Activated CD4-positive, CD25-positive, alpha-beta regulatory T cell treated with anti-CD3 and anti-CD28 coated beads, Interleukin-2, amount 50 U/mL, for 24 hours (primary cell): ENCODE data around the gene RUNX2.

ENCODE experiments used
- ATAC-seq, 2 donors: fragments of 150-1000 bp; cut with Tn5 transposase; one replicate each; pipeline ENCODE4 v1.10.0; 2021; ENCODE audit warnings: mild to moderate bottlenecking in 1 of 2, moderate library complexity in 1 of 2

RUNX2 gene

GRCh38 chr6:45351667-45352066 is 23.5 kb downstream of the RUNX2 start:
- ATAC-seq = no peak

DNA sequence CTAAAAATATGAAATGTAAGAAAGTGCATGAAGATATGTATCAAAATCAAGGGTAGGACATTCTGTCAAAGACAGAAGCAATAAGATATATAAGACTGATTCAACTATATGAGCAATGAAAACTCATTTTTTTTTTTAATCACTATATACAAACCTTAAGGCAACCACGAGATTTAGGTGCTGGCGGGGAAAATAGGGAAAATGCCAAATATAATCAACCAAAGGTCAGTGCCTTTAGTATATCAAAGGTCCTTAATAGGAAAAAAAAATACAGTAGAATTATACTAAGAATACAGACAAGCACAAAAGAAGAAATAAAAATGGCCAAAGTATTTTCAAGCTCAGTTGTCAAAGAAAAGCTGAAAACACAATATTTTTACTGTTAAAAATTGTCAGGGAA is 25.5 kb downstream of the RUNX2 start:
- no peak for ATAC-seq

DNA sequence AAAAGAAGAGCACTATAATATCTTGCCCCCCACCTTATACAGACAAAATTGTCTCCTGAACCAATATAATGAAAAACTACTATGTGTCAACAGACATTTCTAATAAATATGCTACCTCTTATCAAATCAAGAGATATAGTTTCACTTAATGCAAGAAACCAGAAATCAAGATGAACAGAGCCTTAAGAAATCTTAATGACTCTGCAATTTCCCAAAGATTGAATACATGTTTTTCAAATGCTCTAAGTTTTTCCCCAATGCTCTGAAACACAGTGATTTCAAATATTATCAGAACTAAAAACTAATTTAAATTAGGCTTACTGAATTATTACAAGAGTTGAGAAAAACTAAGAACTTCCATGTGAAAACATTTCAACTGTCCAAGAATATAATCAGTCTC is 36.3 kb downstream of the RUNX2 start:
- ATAC-seq = no peak

- no peak for ATAC-seq
Measured at GRCh38 chr6:45365036-45365435, 36.9 kb downstream of the RUNX2 start.

GRCh38 chr6:45366534-45366933 is 38.4 kb downstream of the RUNX2 start:
- ATAC-seq = no peak

DNA sequence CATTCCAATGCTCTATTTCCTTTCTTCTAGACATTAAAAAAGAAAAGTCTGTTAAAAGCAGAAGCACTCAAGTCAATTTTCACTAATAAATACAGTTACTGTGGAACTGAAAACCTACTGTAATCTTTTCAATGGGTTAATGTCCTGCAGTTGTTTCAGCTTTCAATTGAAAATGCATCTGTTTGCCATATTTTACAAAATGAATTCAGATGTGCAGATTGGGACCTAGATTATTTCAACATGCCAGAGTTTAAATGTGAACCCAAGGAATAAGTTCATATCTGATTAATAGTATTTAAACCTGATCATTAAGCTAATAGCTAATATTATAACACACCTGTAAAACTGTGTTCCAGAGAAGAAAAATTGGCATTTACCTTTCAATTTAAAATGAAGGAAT is 39.9 kb downstream of the RUNX2 start:
- no peak for ATAC-seq

DNA sequence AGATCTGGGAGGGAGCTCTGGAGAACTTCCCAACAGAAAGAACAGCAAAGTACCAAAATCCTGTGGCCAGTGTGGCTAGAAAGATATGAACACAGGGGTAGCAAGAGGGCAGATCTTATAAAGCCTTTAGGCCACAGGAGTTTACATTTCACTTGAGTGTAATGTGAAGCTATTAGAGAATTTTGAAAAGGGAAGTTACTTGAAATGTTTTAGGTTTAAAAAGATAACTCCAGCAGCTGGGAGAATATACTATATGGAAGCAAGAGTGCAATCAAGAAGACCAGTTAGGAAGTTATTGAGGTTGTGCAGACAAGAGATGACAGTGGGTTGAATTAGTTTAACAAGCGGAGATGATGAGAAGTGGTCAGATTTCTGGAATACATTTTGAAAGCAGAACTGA is 41.7 kb downstream of the RUNX2 start:
- no peak for ATAC-seq

DNA sequence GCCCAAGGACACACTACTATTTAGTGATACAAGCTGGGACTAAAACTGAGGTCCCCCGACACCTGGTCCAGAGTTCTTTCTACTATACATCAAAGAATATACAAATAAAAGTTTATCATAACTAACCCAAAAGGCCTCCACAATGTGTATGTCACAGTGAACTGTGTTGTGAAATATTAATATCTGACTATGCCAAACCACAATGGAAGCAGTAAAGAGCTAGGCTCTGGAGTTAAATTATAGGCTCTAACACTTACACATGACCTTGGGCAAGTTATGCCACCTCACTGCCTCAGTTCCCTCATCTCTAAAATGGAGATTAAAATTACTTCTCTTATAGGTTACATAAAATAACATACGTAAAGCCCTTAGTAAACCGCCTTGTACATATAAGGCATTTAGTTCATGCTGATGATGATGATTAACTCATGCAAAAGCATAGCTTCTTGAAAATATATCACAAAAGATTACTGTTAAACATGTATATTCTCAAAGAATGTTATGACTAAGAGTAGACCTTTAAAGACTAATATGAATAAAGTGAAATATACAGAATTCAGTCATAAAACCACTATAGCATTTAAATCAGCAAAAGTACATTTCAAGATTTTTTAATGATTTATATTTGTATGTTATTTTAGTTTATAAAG is 43.9 kb downstream of the RUNX2 start:
- ATAC-seq = peak; percentile 77 to 81

GRCh38 chr6:45375449-45375848 is 47.3 kb downstream of the RUNX2 start:
- ATAC-seq = no peak

DNA sequence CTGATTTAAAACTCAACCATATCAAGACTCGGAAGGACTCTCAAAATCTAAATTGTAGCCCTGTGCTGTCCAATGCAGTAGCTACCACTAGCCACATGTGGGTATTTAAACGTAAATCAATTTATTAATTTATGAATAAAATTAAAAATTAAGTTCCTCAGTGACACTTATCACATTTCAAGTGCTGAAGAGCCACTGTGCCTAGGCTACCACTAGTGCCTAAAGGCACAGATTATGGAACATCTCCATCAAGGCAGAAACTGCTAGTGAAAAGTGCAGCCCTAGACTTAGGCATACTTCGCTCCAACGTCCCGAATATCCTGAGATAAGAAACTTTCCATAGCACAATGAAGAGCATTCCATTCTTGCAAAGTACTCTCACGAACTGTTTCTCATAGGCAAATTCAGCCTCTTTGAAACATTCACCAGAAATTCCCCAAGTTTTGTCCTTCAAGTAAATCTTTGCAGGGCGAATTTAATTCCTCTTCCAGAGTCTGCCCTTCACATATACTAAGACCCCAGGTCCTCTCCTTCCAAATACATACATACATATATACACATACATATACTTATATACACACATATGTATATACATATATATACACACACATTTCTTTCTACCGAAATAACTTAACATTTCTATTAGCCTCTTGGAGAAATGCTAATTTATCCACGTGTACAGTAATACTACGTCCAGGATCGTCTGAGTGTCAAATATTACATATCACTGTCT is 48.3 kb downstream of the RUNX2 start:
- no peak for ATAC-seq

- ATAC-seq = no peak
Measured at GRCh38 chr6:45377043-45377553, 49.0 kb downstream of the RUNX2 start.

DNA sequence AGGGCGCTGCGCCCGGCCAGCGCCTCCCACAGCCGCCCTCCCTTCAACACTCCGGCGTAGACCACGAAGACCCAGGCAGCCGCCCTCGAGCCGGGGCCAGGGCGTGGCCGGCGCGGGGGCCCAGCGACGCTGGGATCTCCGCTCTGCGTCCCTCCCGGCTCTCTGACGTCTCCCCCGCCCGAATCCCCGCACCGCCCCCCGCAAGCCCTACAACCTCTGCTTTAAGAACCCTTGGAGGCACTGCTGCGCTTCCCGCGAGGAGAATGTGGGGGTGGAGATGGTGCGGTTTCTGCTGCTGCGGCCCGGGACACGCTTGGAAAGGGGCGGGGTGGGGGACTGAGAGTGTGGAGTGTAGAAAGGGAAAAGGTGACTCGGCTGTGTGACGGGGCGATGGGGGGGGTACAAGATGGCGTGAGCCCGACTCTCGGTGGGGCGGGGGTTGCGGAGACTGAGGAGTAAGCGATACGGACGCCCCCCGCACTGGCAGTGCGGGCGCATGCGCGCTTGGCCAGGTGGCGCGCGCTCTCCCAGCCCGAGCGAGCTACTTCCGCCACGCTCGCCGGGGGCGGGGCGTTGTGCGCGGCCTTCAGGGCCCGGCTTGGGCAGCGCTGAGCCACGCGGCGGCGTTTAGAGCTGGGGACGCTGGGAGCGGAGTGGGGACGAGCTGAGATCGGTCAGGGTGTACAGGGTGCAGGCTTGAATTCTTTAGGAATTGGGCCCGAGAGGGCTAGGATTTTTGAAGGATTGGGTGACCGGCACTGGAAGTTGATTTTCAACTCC is 49.6 kb downstream of the RUNX2 start, which contains the start of gene SUPT3H:
TSS of gene SUPT3H (minus strand) at position 381 of the 780 bp plus-strand sequence.
- ATAC-seq = peak; percentile 83 to 87

DNA sequence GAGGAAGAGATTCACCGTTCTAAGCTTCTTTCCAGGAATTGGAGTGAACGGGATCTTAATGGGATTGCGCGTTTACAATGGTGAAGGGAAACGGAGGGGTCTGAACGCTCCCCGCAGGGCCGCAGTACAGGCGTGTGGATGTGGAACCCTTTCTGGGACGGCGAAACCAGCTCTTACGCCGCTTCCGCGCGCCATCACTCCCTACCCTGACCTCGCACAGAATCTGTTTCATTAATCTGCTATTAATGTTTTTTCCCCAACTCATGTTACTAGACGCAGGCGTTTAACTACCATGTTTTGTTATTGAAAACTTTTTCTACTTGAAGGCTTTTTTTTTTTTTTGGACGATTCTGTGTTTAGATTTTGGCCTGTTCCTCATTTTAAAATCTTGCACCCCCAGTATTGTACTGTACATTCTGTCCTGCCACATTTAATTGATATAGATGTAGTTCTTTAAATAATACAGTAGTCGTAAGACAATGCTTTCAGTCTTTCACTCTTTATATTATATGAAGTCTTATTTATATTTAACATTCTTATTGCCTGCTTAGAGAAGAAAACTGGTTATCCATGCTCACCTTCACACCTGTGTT is 50.3 kb downstream of the RUNX2 start:
- ATAC-seq = no peak

GRCh38 chr6:45382391-45382790 is 54.3 kb downstream of the RUNX2 start:
- no peak for ATAC-seq

GRCh38 chr6:45386501-45386900 is 58.4 kb downstream of the RUNX2 start:
- ATAC-seq = no peak

DNA sequence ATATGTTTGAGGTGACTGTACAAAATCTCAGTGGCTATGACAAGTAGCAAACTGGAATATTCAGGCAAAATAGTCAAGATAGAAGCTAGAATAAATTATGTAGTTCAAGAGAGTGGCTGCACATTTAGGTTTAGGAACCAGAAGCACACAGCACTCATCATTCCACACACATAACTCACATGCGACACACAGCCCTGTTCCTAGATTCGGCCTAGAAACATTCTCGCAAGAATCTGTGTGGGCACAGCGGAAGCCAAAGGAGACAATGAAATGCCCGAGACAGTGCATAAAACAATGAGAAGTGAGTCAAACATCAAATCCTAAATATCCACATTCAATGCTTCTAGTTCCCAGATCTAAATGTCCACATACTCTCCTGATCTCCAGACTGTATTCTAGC is 59.1 kb downstream of the RUNX2 start:
- no peak for ATAC-seq

DNA sequence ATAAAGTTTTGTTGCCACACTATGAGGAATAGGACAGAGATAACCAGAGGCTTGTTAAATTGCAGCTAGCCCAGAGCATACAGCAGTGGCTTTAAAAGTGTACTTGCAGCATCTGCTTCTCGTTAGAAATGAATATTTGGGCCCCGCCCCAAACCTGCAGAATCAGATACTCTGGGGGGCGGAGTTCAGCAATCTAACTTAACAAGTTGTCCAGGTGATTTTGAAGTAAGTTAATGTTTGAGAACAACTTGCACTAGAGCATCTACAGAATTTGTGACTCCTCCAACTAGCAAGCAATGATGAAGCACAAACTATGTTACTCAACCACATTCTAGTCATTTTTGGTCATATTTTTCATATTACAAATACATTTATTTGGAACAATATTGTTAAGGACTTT is 60.2 kb downstream of the RUNX2 start:
- no peak for ATAC-seq

- no peak for ATAC-seq
Measured at GRCh38 chr6:45394586-45395095, 66.5 kb downstream of the RUNX2 start.

DNA sequence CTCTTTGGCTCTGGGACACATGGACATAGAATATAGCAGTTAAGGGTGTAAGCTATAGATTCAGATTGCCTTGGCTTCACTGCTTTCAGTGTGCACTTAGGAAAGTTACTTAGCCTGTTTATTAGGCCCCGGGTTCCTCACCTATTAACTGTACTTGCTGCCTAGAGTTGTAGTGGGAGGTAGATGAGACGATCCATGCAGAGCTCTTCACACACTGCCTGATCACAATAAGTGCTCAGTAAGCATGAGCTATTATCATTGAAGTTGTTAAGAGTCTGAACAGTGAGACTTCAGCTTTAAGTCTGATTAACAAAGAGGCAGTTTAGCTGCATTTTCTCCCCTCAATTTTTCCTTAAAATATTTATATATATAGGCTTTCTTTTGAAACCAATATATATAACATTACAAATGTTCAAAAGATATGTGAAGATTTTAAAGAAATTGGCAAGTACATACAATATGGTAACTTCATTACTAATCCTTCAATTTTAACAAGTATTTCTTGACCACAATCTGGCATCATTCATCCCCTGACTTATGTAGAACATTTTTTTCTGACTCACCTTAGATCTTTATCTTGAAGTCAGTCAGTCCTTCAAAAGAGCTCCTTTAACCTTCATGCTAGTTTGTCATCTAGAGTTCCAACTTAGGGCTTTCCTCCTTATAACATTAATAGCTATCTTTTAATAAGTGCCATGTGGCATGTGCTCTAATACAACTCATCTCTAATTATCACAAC is 70.1 kb downstream of the RUNX2 start:
- ATAC-seq = peak; percentile 83 to 90

GRCh38 chr6:45400021-45400420 is 71.9 kb downstream of the RUNX2 start:
- ATAC-seq = no peak

DNA sequence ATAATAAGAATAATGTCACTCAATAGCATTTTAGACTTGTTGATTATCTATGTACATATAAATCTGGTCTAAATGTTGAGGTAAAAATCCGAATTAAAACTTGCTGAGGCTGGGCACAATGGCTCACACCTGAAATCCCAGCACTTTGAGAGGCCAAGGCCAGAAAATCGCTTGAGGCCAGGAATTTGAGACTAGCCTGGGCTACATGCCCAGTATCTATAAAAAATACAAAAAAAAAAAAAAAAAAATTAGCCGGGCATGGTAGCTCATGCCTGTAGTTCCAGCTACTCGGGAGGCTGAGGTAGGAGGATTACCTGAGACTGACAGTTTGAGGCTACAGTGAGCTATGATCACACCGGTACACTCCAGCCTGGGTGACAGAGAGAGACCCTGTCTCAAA is 83.8 kb downstream of the RUNX2 start:
- no peak for ATAC-seq

GRCh38 chr6:45415315-45415714 is 87.2 kb downstream of the RUNX2 start:
- no peak for ATAC-seq
